Natural killer cell (primary cell): ENCODE data around the gene LIPT1. TPM values are rescaled to one million over a fixed set of nuclear protein-coding genes. Genes with fewer than 3 reads are reported as not detected.

Source experiments
- ATAC-seq, 3 donors: fragments of 150-1000 bp in 2 of 3; fragments of 200-7000 bp in 1 of 3; cut with Tn5 transposase; 1 replicate in 1 of 3; 2 replicates in 2 of 3; pipeline ENCODE4 v1.10.0; 2021; ENCODE audit warnings: mild to moderate bottlenecking in 2 of 3, moderate library complexity in 2 of 3
- DNase-seq, 2 donors: peaks; one replicate each; pipeline versions ENCODE4 v3.0.0 to v3.0.0-alpha.2; 2013 to 2021; ENCODE audit warnings: mixed read lengths in 1 of 2
- H3K27ac ChIP-seq: one replicate; pipeline ENCODE4 v1.5.1; 2013; ENCODE audit warnings: mild to moderate bottlenecking, low read length
- H3K27me3 ChIP-seq: one replicate; pipeline ENCODE4 v1.6.1; 2013; ENCODE audit warnings: low read length; ENCODE audit not compliant: control insufficient read depth, insufficient read depth
- H3K36me3 ChIP-seq: one replicate; pipeline ENCODE4 v1.6.1; 2013; ENCODE audit warnings: low read length; ENCODE audit not compliant: control insufficient read depth, insufficient read depth
- H3K4me1 ChIP-seq: one replicate; pipeline ENCODE4 v1.6.1; 2013; ENCODE audit warnings: low read length; ENCODE audit not compliant: control insufficient read depth, insufficient read depth
- H3K4me3 ChIP-seq: one replicate; pipeline ENCODE4 v1.5.1; 2013; ENCODE audit warnings: low read length
- H3K9me3 ChIP-seq: one replicate; pipeline ENCODE4 v1.6.1; 2013; ENCODE audit warnings: low read length; ENCODE audit not compliant: control insufficient read depth, insufficient read depth
- H3K27ac Mint-ChIP-seq, 2 donors: one replicate each; pipeline ENCODE4 v1.8.0; 2022; ENCODE audit warnings: mild to moderate bottlenecking in 2 of 2, mixed read lengths in 2 of 2, moderate library complexity in 1 of 2
- H3K27me3 Mint-ChIP-seq, 2 donors: one replicate each; pipeline ENCODE4 v1.8.0; 2022; ENCODE audit warnings: low read depth in 2 of 2, mixed read lengths in 2 of 2
- H3K36me3 Mint-ChIP-seq: one replicate; pipeline ENCODE4 v1.8.0; 2022; ENCODE audit warnings: mixed read lengths
- H3K4me1 Mint-ChIP-seq, 2 donors: one replicate each; pipeline ENCODE4 v1.8.0; 2022; ENCODE audit warnings: mixed read lengths in 2 of 2
- H3K4me3 Mint-ChIP-seq: one replicate; pipeline ENCODE4 v1.8.0; 2022; ENCODE audit warnings: mild to moderate bottlenecking, moderate library complexity, mixed read lengths
- H3K9me3 Mint-ChIP-seq, 2 donors: one replicate each; pipeline ENCODE4 v1.8.0; 2022; ENCODE audit warnings: mixed read lengths in 2 of 2
- CTCF ChIP-seq: fragments of 200-600 bp; IDR thresholded peaks from one replicate; pipeline ENCODE4 v1.8.0; 2022; ENCODE audit warnings: antibody characterized with exemption
- WGBS: methylation state at CpG from one replicate; pipeline ENCODE4 v1.1.7; 2013; ENCODE audit warnings: missing lambda C conversion rate; ENCODE audit not compliant: insufficient coverage; 5-methylcytosine and 5-hydroxymethylcytosine counted together
- intact Hi-C: fragments of 100-400 bp; cut with micrococcal nuclease; formaldehyde crosslinking; loops from one replicate; pipeline ENCODE4 v1.14.2; 2022
- total RNA-seq, 4 donors: library from RNA; stranded (reverse); fragments of 120-200 nt in 1 of 4; gene quantifications; one replicate each; pipeline versions ENCODE4 v1.2.3 to v1.2.4, GENCODE V29; 2013 to 2022

The LIPT1 gene
- total RNA-seq, 3 donors from 2014 or later (not counting 1 experiment from before 2014, with no cell fraction given): 12.0 to 21.4 (median 17.3) TPM

GRCh38 chr2:99183025-99183424, 28.3 kb downstream of the LIPT1 start:
- 100% methylated on average over 3 of the region's 3 CpGs for WGBS
- H3K4me3 Mint-ChIP-seq: peak overlapping the region; percentile 40
- intact Hi-C loops: no loop called here
- H3K36me3 Mint-ChIP-seq: no peaks in the 10 kb centered on the region
- H3K4me1 ChIP-seq: peaks cover 20% of the 10 kb centered on the region
- H3K4me1 Mint-ChIP-seq: peaks cover 49 to 54% of the 10 kb centered on the region in 2 donors
- no peak overlapping the region for H3K27ac ChIP-seq
- ATAC-seq (no peak), DNase-seq (no peak)
- H3K27me3 ChIP-seq: no peaks in the 10 kb centered on the region
- no peak for TF ChIP-seq CTCF
- H3K9me3 ChIP-seq: no peaks in the 10 kb centered on the region
- no peaks in the 10 kb centered on the region for H3K27me3 Mint-ChIP-seq
- H3K27ac Mint-ChIP-seq: peak overlapping the region; percentile 30 to 58
- peaks cover 3% of the 10 kb centered on the region for H3K36me3 ChIP-seq
- no peak overlapping the region for H3K4me3 ChIP-seq
- H3K9me3 Mint-ChIP-seq: no peaks in the 10 kb centered on the region

- DNase-seq (no peak), ATAC-seq (no peak)
- no peak overlapping the region for H3K4me3 ChIP-seq
- no peaks in the 10 kb centered on the region for H3K9me3 Mint-ChIP-seq
- H3K4me3 Mint-ChIP-seq: no peak overlapping the region
- intact Hi-C loops: no loop called here
- H3K27ac ChIP-seq: no peak overlapping the region
- peaks cover 7% of the 10 kb centered on the region for H3K36me3 ChIP-seq
- no peaks in the 10 kb centered on the region for H3K36me3 Mint-ChIP-seq
- no peaks in the 10 kb centered on the region for H3K27me3 ChIP-seq
- H3K4me1 ChIP-seq: peaks cover 11% of the 10 kb centered on the region
- H3K4me1 Mint-ChIP-seq: peaks cover 36 to 38% of the 10 kb centered on the region in 2 donors
- TF ChIP-seq CTCF: no peak
- WGBS: 100% methylated on average over 5 of the region's 6 CpGs
- H3K9me3 ChIP-seq: no peaks in the 10 kb centered on the region
- H3K27me3 Mint-ChIP-seq: no peaks in the 10 kb centered on the region
- H3K27ac Mint-ChIP-seq: peak overlapping the region in 1 of 2 donors; percentile 51
These were observed 30.0 kb downstream of the LIPT1 start for GRCh38 chr2:99184811-99185210.

GRCh38 chr2:99187011-99187410, 32.2 kb downstream of the LIPT1 start:
- ATAC-seq (no peak), DNase-seq (no peak)
- Histone ChIP-seq H3K4me3 (no peak overlapping the region), H3K9me3 (no peaks in the 10 kb centered on the region), H3K36me3 (peaks cover 17% of the 10 kb centered on the region), H3K27ac (no peak overlapping the region), H3K27me3 (no peaks in the 10 kb centered on the region), H3K4me1 (peaks cover 2% of the 10 kb centered on the region)
- no peaks in the 10 kb centered on the region for H3K27me3 Mint-ChIP-seq
- H3K36me3 Mint-ChIP-seq: no peaks in the 10 kb centered on the region
- H3K9me3 Mint-ChIP-seq: no peaks in the 10 kb centered on the region
- no peak overlapping the region for H3K27ac Mint-ChIP-seq
- H3K4me3 Mint-ChIP-seq: no peak overlapping the region
- TF ChIP-seq CTCF: no peak
- intact Hi-C loops: no loop called here
- peaks cover 18 to 25% of the 10 kb centered on the region in 2 donors for H3K4me1 Mint-ChIP-seq

- H3K27ac ChIP-seq: no peak overlapping the region
- intact Hi-C loops: no loop called here
These were observed 33.6 kb downstream of the LIPT1 start for GRCh38 chr2:99188357-99188756.

More at GRCh38 chr2:99188357-99188756, 33.6 kb downstream of the LIPT1 start:
- WGBS: no CpG with 5 or more reads among the region's 3 CpGs
- Mint-ChIP-seq H3K4me3 (no peak overlapping the region), H3K27ac (no peak overlapping the region), H3K36me3 (no peaks in the 10 kb centered on the region), H3K27me3 (no peaks in the 10 kb centered on the region), H3K9me3 (no peaks in the 10 kb centered on the region), H3K4me1 (peaks cover 12 to 17% of the 10 kb centered on the region in 2 donors)
- H3K36me3 ChIP-seq: peaks cover 19% of the 10 kb centered on the region
- DNase-seq (no peak), ATAC-seq (no peak)
- no peaks in the 10 kb centered on the region for H3K4me1 ChIP-seq
- H3K9me3 ChIP-seq: no peaks in the 10 kb centered on the region
- H3K4me3 ChIP-seq: no peak overlapping the region
- no peaks in the 10 kb centered on the region for H3K27me3 ChIP-seq
- TF ChIP-seq CTCF: no peak
